Iris pigment epithelial cell (primary cell): Measurements from ENCODE around the gene ELK1.

Source experiments
- DNase-seq: peaks from one replicate; pipeline ENCODE4 v3.0.0-alpha.2; 2011; ENCODE audit warnings: low read depth

Gene ELK1

DNA sequence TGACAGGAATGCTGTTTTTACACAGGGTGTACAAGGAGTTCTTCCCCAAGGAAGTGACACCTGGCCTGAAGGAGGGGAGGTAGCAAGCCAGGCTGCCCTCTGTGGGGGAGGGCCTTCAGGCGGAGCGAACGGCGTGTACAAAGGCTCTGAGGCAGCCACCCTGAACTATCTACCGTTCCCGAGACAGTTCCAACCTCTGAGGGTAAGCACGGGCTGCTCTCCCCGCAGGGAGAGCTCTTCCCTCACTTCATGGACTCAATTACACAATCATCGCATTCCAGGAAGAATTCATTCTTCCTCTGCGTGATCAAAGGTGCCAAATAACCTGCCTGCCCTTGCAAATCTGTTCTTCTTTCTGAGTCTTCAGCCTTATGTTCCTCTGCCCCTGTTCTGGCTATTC is 4.8 kb downstream of the ELK1 start:
- DNase-seq, result peak; percentile 47

DNA sequence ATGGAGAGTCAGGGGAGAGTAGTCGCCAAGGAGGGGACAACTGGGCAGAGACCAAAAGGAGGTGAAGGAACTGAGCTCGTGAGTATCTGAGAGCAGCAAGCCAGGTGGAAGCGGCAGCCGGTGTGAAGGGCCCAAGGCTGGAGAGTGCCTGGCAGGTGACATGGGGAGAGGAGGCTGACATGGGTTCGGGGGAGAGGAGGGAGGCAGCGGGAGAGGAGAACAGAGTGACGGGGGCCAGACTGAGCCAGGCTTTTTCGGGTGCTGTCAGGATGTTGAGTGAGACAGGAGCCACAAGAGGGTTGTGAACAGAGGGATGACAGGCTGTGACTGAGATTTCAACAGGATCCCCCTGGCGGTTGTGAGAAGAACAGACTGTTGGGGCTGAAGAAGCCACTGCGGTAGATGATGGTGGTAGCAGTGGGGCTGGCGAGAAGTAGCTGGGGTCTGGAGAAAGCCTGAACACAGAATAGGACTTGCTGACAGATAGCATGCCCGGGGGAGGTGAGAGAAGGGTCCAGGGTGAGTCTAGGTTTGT is 5.7 kb downstream of the ELK1 start:
- DNase-seq, result peak; percentile 49

- peak; percentile 56 for DNase-seq
These were observed 6.4 kb downstream of the ELK1 start for GRCh38 chrX:47643926-47644325.

- no peak for DNase-seq
These were observed 11.5 kb downstream of the ELK1 start for GRCh38 chrX:47638816-47639215.

DNA sequence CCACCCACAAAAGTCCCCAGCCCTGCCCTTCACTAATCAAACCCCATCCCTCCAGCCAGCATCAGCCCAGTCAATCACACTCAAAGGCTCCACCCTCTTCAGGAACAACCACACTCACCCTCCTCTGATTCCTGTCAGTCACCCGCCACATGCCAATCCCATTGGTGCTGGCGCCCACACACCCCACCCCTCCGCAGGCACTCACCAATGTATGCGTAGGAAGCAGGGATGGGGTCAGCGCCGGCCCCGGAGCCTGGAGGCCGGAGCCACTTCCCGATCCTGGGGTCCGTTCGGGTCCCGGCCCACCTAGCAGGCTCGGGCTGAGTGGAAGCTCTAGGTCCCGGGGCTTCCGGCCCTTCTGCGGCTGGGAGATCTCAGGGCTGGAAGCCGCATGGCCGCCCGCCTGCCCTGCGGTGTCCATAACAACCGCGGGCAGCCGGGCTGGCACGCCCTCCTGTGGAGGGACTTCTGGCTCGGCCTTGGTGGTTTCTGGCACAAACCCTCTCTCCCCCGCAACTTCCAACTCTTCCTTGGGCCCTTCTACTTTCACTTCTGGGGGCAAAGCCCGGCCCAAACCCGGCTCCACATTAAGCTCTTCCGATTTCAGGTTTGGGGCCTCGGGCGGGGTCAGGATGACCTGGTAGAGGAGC is 12.7 kb downstream of the ELK1 start:
- peak; percentile 27 for DNase-seq

DNA sequence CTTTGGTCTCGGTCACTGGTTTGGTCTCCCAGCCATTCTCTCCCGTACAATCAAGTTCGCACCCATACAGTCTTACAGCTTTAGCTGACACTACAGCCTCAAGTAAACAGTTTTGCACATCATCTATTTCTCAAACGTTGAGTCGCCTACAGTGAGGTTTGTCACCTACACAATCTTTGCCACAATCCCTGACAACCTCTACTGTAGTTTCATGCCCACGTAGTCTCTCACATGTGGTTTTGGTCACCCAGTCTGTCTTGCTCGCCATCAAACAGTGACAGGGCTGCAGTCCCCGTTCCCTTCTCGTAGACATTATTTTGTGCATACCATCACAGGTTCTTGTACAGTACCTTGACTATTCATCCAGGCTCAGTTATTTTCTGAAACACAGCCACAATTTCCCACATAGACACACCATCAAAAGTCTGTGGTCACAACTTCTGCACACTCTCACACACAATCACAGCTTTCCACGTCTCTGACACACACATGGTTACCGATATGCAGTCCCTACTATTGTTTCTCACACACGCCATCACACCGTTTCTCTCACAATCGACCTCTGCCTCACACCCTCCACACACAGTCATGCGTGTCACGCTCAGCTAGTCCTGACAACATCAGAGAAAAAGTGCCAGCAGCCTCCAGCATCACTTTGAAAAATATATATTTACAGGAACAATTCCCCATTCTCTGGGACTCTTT is 15.3 kb downstream of the ELK1 start:
- no peak for DNase-seq

GRCh38 chrX:47633689-47634590 is 16.4 kb downstream of the ELK1 start:
- DNase-seq, result no peak

DNA sequence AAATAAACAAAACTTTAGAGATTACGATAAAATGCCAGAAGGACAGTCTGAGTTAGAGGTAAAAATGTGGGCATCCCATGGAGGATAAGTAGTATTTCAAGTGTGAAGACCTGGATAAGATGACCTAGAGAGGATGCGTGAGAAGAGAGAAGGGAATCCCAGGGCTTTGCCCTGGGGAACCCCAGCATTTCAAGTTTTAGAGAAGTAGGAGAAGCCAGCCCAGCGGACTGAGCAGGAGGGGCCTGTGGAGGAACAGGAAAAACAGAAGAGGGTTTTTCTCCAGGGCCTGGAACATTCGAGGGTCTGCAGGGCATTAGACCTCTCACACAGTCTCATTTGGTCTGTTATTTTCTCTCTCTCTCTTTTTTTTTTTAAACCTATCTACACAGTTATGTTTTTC is 17.7 kb downstream of the ELK1 start:
- no peak for DNase-seq

- no peak for DNase-seq
These were observed 18.7 kb downstream of the ELK1 start for GRCh38 chrX:47631676-47632075.

DNA sequence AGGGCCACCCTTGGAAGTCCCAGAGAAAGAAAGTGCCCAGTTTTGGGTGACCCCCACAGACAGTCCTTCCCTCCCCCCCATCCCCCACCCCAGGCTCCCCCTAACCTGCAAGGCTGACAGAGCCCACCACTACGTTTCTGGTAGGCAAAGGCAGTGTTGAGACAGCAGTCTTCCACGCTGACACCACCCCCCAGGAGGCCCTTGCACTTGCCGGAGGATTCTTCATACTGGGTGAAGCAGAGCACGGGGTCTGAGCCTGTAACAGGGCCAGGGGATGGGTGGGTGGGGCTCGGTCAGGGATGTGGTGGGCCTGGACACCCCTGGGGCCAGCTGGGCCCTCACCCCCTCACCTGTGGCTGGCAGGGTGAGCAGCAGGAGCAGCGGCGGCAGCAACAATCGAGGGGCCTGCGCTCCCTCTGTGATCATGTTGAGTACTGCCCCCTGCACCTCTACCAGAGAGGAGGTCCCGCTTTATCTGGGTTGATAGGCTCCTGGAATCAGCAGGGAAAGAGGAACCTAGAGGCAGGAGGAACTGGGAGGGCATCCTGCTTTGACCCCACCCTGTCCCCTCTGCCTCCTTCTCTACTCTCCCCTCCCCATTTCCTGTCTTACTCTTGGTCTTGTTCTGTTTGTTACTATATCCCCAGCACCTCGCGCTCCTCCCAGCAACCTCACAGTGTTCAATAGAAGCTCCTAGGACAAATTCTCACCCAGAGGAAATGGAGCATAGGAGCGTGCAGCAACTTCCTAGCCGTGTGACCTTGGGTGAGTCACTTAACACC is 20.8 kb downstream of the ELK1 start, which contains the start of gene CFP:
Gene CFP (minus strand): TSS at position 512 of the 782 bp plus-strand sequence. CDS start 86 bp downstream, at position 426.
- DNase-seq, result no peak

DNA sequence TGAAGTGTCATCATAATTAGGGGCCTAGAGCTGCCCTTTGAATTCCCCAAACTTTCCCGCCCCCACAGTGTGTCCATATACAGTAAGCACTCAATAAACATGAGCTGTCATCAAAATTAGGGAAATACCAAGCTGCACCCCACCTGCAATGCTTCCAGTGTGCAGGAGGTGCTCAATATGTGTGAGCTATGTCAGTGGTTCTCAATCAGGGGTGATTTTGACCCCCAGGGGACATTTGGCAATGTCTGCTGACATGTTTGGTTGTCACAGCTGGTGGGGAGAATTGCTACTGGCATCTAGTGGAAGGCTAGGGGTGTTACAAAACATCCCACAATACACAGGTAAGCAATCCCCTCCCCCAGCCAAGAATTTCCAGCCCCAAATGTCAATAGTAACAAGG is 21.4 kb downstream of the ELK1 start:
- DNase-seq, result no peak

GRCh38 chrX:47625365-47625764 is 25.0 kb downstream of the ELK1 start:
- DNase-seq, result no peak

GRCh38 chrX:47623540-47624027 is 26.8 kb downstream of the ELK1 start:
- DNase-seq, result peak; percentile 80

GRCh38 chrX:47621851-47622250 is 28.5 kb downstream of the ELK1 start:
- no peak for DNase-seq

DNA sequence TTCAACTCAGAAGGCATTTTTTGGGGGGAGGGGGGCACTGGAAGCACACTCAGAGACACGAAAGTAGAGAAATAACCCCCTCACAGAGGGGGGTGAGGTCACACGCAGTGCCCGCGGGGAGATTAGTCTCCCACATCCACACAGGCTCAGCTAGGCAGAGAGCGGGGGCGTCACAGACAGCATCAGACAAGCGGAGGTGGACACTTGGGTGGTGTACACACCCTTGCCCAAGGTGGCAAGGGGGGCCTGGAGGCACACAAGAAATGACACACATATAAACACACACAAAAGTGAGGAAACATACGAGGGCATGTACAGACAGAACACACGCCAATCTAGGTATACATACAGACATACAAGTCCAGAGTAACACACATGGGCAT is 30.1 kb downstream of the ELK1 start:
- DNase-seq, result no peak

DNA sequence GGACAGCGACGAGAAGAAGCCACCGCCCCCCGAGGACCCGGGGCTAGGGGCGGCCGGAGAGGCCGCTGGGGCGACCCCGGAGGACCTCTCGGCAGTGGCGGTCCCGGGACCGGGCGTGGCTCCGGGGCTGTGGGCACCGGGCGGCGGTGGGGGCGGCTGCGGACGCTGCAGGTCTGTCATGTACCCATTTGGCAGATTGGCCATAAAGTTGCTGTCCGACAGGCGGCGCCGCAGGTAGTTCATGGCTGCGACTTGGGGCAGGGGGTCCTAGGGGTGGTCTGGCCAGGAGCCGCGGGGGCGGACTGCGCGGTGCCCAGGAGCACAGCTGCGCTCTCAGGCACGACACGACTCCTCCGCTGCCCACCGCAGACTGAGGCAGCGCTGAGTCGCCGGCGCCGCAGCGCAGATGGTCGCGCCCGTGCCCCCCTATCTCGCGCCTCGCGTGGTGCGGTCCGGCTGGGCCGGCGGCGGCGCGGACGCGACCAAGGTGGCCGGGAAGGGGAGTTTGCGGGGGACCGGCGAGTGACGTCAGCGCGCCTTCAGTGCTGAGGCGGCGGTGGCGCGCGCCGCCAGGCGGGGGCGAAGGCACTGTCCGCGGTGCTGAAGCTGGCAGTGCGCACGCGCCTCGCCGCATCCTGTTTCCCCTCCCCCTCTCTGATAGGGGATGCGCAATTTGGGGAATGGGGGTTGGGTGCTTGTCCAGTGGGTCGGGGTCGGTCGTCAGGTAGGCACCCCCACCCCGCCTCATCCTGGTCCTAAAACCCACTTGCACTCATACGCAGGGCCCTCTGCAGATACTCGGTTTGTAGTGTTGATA is 30.7 kb downstream of the ELK1 start, which contains the start of gene SYN1:
Gene SYN1 (minus strand): TSS at position 372 of the 817 bp plus-strand sequence. CDS start 129 bp downstream, at position 243.
- DNase-seq, result peak; percentile 78

GRCh38 chrX:47618923-47619485 is 31.4 kb downstream of the ELK1 start:
- DNase-seq, result no peak

- no peak for DNase-seq
These were observed 35.7 kb downstream of the ELK1 start for GRCh38 chrX:47614618-47615017.

DNA sequence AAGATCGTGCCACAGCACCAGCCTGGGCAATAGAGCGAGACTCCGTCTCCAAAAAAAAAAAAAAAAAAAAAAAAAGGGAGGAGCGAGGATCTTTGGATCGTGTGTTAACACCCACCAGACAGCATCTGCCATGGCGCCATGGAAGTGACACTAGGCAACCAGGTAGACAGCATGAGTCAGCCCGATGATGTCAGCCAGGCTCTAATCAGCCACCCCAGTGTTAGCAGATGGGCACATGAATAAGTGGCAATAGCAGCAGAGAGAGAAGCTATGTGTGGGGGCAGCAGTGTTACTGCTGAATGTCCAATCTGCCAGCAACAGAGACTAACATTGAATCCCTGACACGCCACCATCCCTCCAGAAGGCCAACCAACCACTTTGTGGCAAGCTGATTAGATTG is 37.3 kb downstream of the ELK1 start:
- no peak for DNase-seq

- DNase-seq, result no peak
These were observed 37.9 kb downstream of the ELK1 start for GRCh38 chrX:47612418-47612817.
